Left kidney (tissue), 2 donors: ENCODE results near the gene EVA1A. TPM values are rescaled to one million over a fixed set of nuclear protein-coding genes. Genes with fewer than 3 reads are reported as not detected.
"Not testable (repeated sequence)": the region's sequence is repeated elsewhere in the genome, so short reads cannot be mapped to it uniquely, and the experiment has no call there.

Experiments
- DNase-seq: peaks from one replicate; pipeline ENCODE4 v3.0.0-alpha.2; 2013
- polyA plus RNA-seq: library from polyadenylated mRNA; unstranded; fragments of 120-200 nt; gene quantifications from one replicate; pipeline ENCODE4 v1.2.1, GENCODE V29; 2013; ENCODE audit not compliant: insufficient read length

EVA1A gene
- polyA plus RNA-seq, 1 donor, result 12.9 TPM

DNA sequence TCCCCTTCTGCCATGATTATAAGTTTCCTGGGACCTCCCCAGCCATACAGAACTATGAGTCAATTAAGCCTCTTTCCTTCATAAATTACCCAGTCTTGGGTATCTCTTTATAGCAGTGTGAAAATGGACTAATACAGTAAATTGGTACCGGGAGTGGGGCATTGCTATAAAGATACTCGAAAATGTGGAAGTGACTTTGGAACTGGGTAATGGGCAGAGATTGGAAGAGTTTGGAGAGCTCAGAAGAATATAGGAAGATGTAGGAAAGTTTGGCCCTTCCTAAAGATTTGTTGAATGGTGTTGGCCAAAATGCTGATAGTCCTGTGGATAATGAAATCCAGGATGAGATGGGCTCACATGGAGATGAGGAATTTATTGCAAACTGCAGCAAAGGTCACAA lies 74.0 kb downstream of the EVA1A start:
- not testable (repeated sequence) for DNase-seq

GRCh38 chr2:75484840-75485239 lies 75.9 kb downstream of the EVA1A start:
- DNase-seq, result no peak

GRCh38 chr2:75483878-75484277 lies 76.9 kb downstream of the EVA1A start:
- DNase-seq, result no peak

DNA sequence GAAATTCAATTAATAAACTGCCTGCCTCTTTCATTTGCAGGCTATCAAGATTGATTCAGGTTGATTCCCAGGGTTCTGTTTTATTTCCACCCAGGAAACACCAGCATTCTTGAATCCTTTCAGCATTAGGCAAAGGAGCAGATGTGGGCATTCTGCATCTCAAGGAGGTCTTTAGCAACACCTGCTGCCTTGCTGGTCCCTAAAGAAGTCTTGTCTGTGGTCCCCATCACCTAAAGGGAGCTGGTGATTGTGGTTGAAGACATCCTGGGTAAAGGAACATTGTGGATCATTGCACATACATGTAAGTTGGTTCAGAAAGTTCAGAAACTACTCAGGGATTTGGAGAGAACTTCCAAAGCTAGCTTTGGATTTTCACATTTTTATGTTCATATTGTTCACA lies 78.3 kb downstream of the EVA1A start:
- no peak for DNase-seq

DNA sequence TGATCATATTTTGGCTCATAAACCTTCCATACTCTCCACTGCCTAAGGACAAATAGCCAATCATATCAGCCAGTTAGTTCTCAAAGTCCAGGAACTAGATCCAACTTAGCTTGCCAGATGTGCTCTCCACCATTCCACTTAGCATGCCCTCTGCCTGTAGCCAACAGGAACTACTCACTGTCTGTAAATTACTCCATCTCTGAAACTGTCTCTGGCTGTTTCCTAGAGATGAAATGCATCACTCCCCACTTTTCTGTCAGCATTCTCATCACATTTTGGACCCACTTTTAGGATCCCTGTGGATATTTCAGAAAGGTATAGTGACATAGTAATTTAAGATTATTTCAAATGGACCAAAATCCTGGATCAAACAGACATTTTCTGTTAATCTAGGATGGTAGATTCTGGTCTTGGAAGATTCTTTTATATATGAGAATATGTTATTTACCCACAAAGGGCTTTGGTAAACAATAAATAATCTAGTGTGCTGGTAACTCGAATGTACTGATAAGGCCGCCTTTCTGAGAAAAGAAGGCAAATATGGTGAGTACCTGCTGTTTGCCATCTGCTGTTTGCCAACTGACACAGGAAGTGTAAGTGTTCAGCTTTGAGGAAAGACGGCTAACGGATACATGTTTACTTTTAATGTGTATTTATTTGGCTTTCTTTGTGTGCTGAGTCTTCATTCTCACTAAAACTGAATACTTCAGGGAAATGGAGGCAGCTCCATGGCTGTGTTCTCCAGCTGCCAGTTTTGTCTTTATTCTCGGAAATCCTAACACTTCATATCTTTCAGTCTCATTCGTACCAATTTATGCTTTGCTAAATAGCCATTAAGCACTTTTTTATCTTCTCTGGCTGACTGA lies 79.5 kb downstream of the EVA1A start:
- DNase-seq, result no peak

DNA sequence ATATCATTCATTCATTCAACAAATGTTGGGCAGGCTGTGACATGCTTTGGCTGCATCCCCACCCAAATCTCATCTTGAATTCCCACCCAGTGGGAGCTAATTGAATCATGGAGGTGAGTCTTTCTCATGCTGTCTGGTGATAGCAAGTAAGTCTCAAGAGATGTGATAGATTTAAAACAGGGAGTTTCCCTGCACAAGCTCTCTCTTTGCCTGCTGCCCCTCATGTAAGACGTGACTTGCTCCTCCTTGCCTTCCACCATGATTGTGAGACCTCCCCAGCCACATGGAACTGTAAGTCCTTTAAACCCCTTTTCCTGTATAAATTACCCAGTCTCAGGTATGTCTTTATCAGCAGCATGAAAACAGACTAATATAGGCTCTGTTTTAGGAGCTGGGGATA lies 83.0 kb downstream of the EVA1A start:
- not testable (repeated sequence) for DNase-seq

GRCh38 chr2:75476761-75477160 lies 84.0 kb downstream of the EVA1A start:
- DNase-seq, result peak; percentile 61

DNA sequence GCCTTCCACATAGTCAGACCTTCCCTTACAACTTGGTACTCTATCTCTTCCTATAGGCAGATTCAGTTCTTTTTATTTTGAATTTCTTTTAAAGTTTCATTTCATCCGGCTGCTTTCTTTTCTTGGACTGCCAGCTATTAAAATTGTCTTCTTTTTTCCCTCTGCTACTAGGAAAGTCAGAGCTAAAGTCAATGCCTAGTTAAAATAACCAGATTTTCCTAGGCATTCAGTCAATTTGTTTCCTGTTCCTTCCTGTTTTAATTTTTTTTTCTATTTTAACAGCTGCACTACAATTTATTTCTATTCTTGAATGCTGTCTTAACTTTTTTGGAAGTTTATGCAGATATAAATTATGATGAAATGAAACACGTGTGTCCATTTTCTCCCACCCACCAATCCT lies 84.8 kb downstream of the EVA1A start:
- peak; percentile 26 for DNase-seq

- no peak for DNase-seq
These were observed 85.7 kb downstream of the EVA1A start for GRCh38 chr2:75475049-75475448.

GRCh38 chr2:75474115-75474514 lies 86.6 kb downstream of the EVA1A start:
- DNase-seq, result no peak

DNA sequence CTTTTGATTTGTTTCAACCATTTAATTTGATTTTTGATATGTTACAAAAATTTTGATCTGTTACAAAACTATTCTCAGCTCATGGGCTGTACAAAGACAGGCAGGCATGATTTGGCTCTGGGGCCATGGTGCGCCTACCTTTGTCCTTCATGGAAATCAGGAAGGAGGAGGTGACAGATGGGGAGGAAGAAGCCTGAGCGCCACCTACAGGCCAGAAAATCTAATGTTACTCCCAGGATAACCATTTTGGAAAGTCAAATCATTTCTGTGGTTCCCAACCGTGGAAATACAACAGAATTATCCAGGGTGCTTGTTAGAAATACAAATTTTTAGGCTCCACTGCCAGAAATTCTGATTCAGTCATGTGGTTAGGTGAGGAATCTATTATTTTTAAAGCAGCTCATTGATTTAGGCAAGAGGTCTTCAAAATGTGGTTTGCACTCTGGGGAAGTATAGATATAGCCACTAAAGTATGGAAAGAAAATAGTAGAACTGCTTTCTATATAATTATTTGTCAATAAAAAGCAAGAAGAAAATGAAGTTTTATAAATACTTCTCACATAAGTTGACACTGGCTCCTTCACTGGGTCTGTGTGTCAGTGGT lies 93.9 kb downstream of the EVA1A start:
- DNase-seq, result no peak

- DNase-seq, result no peak
These were observed 95.3 kb downstream of the EVA1A start for GRCh38 chr2:75465317-75465984.

DNA sequence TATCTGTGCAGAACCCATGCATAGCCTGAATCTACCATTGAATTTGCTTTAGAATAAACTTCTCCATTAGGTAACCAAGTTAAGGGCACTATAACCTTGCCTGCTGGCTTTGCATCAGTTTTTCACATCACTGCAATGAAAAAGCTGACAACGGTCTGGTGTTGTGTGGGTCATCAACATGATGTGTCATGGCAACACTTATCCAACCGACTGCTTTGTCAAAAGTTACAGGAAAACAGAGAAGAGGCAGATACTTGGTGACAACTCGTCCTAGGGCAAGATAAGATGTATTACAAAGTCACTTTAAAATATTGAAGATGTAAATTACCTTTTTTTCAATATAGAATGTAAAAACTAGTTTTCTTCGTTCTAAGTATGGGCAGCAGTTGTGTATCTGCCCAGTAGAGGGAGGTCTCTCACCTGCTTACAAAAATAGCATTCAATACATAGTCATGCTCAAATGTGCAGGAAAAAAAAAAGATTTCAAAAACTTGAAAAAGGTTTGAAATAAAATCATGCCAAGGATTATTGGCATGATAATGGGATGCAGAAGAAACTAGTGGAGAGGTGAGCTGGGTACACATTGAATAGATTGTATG lies 96.3 kb downstream of the EVA1A start:
- peak; percentile 27 for DNase-seq

DNA sequence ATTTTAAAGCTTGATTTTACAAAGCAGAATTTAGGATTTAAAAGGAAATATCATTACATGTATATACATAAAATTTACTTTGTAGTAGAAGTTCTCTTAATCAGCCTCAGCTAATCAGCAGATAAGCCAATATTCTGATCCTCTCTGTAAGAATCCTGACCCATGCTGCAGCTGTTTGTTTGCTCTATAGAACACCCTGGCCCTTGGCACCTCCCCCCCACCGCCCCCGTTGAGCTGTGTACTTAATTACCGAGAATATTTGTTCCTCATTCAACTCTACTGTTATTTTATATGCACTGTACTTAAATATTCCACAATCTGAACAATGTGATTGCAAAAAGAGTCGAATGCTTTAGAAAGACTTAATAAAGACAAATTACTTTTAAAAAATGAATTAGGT lies 98.0 kb downstream of the EVA1A start:
- DNase-seq, result no peak

DNA sequence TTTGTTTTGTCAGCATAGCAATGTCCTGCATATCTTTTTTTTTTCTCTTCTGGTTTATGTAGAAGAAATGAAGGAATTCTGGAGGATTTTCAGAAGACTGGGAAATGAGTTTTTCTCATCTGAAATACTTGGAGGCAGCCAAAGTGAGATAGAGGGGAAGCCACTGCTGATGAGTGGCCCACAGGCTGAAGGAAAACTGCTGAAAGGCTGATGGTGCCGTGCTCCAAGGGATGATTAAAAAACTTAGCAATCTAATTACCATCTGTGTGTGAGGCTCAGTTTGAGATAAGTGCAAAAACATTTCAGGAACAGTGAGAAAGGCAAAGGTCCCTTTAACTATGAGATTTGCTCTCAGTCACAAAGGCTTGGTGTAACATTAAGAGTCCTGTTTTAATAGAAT lies 98.5 kb downstream of the EVA1A start:
- DNase-seq, result no peak

- no peak for DNase-seq
These were observed 100.1 kb downstream of the EVA1A start for GRCh38 chr2:75460630-75461029.

GRCh38 chr2:75459565-75460310 lies 101.0 kb downstream of the EVA1A start:
- DNase-seq, result no peak

- no peak for DNase-seq
These were observed 102.5 kb downstream of the EVA1A start for GRCh38 chr2:75458201-75458600.

- DNase-seq, result no peak
These were observed 103.9 kb downstream of the EVA1A start for GRCh38 chr2:75456825-75457224.

DNA sequence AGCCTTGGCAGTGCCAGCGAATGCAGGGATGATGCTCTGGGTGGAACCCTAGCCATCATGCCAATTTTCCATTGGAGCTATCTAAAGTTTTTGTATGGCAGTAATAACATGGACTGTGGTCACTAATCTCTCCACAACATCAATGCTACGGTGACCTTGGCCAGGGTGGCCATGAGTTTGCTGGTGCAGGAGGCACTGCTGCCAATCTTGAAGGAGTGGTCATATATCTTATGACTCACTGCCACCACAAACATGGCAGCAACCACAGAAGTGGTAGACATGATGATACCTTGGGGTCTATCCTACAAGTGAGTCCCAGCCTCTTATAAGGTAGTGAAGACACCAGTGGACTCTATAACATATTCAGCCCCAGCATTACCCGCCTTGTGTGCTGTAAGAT lies 104.6 kb downstream of the EVA1A start:
- DNase-seq, result no peak

GRCh38 chr2:75454241-75454620 lies 106.5 kb downstream of the EVA1A start:
- DNase-seq, result no peak
